Kidney glomerular epithelial cell (primary cell): ENCODE results near the gene ANO4.
"Not testable (repeated sequence)": the region's sequence is repeated elsewhere in the genome, so short reads cannot be mapped to it uniquely, and the experiment has no call there.

Experiments
- DNase-seq: peaks from one replicate; lab custom pipeline; 2025; lab: John Stamatoyannopoulos, UW

The ANO4 gene

DNA sequence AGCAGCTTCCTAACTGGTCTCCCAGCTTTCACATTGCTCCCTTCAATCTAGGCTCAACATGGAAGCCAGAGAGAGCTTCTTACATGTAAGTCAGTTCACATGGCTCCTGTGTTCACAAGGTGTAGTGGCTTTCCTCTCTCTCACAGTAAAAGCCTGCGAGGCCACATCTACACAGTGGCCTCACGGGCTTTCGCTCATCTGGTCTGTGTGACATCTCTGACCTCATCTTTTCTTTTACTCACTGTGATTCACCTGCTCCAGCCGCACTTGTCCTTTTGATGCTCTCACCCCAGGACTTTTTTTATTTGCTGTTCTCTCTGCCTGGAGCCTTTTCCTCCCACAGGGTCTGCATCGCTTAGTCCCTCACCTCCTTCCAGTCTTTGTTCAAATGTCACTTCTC is 293.3 kb downstream of the ANO4 start:
- no peak for DNase-seq

DNA sequence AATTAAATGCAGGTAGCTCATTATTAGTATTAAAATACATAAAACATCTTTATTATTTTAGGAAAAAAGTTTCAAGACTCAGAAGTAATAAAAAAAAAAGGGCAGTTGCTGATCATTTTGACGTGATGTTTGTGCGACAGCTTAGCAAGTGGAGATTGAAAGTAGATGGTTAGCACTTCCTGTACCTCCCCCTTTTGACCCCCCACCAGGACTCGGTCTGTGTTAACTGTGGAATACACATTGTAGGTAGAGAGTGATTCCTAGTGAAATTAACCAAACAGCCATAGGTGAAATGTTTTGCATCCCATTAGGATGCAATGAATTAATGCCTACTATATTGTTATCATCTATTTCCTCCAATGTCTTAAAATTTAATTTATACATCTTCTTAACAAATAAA is 294.7 kb downstream of the ANO4 start:
- no peak for DNase-seq

DNA sequence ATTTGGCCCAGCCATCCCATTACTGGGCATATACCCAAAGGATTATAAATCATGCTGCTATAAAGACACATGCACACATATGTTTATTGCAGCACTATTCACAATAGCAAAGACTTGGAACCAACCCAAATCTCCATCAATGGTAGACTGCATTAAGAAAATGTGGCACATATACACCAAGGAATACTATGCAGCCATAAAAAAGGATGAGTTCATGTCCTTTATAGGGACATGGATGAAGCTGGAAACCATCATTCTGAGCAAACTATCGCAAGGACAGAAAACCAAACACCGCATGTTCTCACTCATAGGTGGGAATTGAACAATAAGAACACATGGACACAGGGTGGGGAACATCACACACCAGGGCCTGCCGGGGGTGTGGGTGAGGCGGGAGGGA is 295.6 kb downstream of the ANO4 start:
- DNase-seq: not testable (repeated sequence)

GRCh38 chr12:101097829-101098580 is 303.4 kb downstream of the ANO4 start:
- DNase-seq: peak; percentile 93

DNA sequence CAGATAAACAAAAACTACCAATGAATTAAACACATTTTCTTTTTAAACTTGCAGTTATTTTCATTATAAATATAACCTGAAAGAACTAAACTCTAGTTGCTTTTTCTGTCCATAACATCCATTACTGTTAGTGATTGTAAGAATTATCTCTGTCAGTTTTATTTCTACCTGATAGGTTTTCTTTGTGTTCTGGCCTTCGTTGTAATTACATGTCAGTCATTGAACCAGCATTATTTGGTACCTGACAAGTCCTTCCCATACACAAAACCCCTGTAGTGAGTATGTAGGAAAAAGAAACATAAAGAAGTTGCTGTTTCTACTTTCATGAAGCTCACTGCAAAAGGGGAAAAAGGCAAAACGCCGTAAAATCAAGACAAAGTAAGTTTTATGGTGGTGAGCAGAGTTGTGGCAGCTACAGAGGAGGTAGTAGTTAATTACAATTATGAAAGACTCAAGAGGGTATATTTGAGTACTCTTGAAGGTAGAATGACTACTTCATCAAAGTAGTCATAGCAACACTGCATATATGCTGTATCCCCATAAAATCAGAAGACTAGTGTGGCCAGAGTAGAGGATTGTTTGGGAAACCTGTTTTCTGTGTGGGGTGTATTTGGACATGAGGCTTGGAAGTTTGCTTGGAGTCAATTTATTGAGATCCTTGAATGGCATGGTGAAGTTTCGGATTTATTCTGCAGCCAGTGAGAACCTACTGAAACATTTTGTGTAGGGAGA is 312.6 kb downstream of the ANO4 start:
- no peak for DNase-seq

- DNase-seq: no peak
Measured at GRCh38 chr12:101108130-101108529, 313.6 kb downstream of the ANO4 start.

DNA sequence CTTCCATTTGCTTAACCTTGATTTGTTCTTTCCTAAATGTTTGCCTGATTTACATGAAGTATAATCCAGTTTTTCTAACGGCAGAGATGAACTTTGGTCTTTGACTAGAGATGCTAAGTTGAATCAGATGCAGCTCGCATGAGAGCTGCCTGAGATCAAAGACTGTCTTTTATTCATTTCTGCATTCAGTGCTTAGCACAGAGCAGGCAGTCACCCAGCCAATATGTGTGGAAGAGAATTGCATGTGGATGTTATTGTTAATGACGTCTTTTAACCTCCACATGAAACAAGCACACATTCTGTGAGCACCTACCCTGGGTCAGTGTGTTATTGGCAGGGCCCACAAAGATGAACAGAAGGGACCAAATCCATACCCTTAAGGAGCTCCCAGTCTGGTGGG is 316.3 kb downstream of the ANO4 start:
- no peak for DNase-seq

- no peak for DNase-seq
Measured at GRCh38 chr12:101111441-101111840, 316.9 kb downstream of the ANO4 start.

DNA sequence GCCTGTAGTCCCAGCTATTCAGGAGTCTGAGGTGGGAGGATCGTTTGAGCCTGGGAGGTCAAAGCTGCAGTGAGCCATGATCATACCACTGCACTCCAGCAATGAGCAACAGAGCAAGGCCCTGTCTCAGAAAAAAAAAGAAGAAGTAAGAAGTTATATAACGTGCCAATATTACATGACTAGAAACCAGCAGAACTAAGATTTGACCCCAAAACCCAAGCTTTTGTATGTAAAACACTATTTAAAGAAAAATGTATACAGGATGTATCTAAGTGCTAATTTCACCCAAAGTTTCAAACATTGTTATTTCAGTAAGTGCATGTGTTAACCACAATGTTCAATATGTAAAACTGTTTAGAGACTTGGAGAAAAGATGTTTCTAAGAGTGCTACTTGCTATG is 320.8 kb downstream of the ANO4 start:
- no peak for DNase-seq

DNA sequence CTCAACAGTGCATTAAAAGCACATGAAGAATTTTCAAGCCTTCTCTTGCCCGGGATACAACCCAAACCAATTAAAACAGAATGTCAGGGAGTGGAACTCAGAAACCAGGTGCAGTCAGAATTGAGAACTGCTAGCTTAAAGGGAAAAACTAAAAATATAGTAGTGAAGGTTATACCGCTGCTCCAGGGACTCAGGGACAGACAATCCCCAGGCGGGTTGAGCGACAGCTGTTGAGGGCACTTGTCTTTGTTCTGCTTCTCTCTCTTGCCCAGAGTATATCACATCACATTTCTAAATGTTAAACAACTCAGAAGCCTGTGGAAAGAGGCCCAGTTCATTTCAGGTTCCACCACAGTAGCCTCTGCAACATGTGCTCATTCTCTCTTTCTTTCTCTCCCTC is 322.3 kb downstream of the ANO4 start:
- DNase-seq: no peak

- DNase-seq: no peak
Measured at GRCh38 chr12:101117842-101118241, 323.3 kb downstream of the ANO4 start.

- DNase-seq: peak; percentile 75
Measured at GRCh38 chr12:101127521-101128219, 333.1 kb downstream of the ANO4 start.

GRCh38 chr12:101145777-101146431 is 351.3 kb downstream of the ANO4 start:
- DNase-seq: not testable (repeated sequence)

GRCh38 chr12:101165319-101165718 is 370.7 kb downstream of the ANO4 start:
- DNase-seq: no peak

- no peak for DNase-seq
Measured at GRCh38 chr12:101166866-101167265, 372.3 kb downstream of the ANO4 start.

DNA sequence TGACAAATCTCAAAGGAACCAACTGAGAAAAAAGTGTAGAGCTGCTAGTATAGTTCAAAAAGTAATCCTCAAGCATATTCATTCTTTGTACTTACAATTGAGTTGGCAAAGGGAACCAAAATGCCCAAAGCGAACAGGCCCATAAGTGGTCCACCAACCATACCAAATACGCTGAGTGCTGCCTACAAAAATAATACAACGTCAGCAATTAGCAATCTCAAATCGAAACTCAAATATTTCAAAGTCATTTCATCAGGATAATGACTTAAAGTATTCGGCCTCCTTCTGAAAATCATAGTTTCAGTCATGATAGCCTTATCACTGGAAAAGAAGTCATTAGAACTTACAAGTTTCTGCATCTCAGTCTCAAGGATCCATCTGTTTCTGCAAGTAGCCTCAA is 373.4 kb downstream of the ANO4 start:
- no peak for DNase-seq

DNA sequence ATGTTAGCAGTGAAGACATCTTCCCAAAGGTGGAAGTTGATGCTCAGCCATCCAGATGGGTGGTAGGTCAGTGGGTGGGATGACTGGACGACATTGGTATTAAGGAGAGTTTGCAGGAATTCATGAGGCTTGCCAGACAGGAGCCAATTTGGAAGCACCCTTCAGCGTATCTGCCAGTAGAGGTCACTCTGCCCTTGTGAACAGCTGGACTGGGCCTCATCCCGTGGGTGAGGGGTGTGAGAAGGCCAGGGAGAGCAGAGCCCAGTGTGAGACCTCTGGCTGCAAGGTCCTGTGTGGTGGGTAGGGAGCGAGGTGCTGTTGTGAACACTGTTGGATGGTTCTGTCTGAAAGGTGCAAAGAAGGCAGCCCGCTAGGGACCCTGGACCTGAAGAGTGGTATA is 377.7 kb downstream of the ANO4 start:
- DNase-seq: peak; percentile 21

DNA sequence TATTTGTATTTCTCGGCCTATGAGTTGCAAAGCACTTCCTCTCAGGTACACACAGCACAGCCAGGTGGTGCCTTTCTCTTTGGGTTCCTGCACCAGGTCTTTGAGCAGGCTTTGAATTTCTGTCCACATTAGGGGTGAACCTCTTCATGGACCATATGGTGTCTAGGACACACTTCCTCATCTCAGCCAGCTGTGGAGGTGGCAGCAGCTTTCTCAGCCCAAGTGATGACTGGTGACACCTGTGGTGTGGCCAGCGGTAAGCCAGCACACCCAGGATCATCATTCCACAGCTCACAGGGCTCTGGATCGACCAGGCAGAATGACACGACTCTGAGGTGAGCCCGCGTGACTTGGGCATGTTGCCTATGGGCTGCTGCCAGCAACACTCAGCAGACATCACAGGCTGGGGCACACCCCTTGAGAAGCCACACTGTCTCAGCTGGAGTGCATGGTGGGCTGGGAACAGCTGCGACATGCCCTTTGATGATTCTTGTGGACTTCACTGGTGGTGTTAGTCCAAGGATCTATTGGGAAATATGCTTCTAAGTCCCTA is 378.7 kb downstream of the ANO4 start:
- DNase-seq: no peak

- no peak for DNase-seq
Measured at GRCh38 chr12:101174541-101174940, 380.0 kb downstream of the ANO4 start.
